HG03432 (cell line): ENCODE data around the gene SPATS1.
A peak's percentile ranks its signal among the peaks of the same experiment; 100 is the strongest.
"Not testable (repeated sequence)": the region's sequence is repeated elsewhere in the genome, so short reads cannot be mapped to it uniquely, and the experiment has no call there.

Source experiments
- ATAC-seq: cut with Tn5 transposase; IDR thresholded peaks from one replicate; pipeline ENCODE4 v1.9.1; 2021; ENCODE audit warnings: mild to moderate bottlenecking, moderate library complexity; ENCODE audit not compliant: unreplicated experiment

Gene SPATS1

GRCh38 chr6:44310241-44310640 is 32.2 kb upstream of the SPATS1 start:
- ATAC-seq: no peak

DNA sequence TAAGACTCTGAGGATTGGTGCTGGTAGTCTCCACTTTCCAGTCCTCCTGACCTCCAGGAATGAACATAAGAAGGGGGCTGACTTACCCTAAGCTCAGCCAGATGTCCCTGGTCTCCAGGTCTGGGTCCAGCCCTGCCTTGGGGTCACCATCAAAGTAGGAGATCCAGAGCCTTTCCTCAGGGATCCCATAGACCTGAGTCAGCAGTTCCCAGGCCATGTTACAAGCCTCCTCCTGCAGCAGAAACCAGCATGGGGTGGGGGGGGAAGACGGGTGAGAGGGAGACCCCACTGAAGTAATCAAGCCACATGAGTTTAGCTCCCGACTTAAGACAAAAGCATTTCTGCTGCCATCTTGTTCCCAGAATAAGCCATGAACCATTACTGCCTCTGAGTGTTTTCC is 31.1 kb upstream of the SPATS1 start:
- no peak for ATAC-seq

DNA sequence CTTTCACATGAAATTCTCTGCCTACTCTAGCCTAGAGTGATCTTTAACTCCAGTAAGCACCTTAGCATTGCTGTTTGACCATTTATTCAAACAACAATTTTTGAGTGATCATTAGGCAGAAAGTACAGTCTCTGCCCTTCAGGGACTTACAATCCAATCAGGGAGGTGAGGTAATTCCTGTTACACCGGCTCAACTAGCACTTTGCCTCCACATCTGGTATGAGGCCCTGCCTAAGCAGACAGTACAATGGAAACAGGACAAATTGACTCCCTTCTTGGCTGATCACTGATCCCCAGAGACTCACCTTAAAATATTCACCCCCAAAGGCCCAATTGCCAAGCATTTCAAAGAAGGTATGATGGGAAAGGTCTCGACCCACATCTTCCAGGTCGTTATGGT is 30.7 kb upstream of the SPATS1 start:
- no peak for ATAC-seq

- peak; percentile 92 for ATAC-seq
Measured at GRCh38 chr6:44312901-44313788, 29.3 kb upstream of the SPATS1 start, which contains the start of gene AARS2. Gene AARS2 (minus strand): TSS chr6:44313347. CDS start chr6:44313323, 24 bp downstream.

DNA sequence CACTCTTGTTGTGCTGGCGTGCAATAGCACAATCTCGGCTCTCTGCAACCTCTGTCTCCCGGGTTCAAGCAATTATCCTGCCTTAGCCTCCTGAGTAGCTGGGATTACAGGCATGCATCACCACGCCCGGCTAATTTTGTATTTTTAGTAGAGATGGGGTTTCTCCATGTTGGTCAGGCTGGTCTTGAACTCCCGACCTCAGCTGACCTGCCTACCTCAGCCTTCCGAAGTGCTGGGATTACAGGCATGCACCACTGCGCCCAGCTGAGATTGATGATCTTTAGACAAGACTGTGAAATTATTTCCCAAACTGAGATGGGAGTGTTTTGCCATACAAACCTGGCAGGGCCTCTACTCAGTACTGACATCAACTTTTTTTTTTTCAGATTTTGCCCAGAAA is 27.8 kb upstream of the SPATS1 start:
- ATAC-seq: not testable (repeated sequence)

DNA sequence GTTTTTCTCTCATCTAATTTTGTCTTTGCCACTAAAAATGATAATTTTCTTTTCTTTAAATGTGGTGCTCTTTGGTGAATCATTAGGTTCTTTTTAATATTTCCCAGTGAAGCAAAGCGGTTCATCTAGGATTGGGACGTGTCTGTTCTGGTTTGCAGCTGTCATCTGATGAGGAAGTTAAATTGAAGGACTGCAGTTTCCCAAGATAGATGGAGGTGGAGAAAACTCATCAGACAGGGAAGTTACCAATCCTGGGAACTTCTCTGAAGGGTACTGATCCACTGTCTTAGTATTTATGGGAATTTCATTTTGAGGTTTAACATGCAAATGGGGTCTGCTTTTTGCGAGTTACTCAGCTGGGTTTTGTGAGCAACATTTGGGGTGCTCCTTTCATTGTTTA is 26.9 kb upstream of the SPATS1 start:
- ATAC-seq: no peak

- no peak for ATAC-seq
Measured at GRCh38 chr6:44315951-44316350, 26.5 kb upstream of the SPATS1 start.

DNA sequence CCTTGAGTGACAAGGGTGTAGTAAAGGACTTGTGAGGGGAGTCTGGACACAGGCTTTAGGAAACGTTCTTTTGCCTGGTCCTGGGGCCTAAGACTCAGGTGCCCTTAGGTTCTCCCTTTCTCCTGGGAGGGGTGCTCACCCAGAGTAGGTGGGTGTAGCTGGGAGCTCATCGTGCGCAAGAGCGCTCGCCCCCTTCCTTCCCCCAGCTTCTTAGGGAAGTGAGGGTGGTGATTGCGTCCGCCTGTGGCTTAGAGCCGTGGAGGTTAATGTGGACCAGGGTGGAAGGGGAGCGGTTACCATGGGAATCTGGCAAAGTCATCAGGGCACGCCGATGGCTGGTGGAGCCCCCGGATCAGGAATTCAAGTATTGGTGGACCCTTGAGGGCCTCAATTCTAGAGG is 26.0 kb upstream of the SPATS1 start:
- ATAC-seq: no peak

- not testable (repeated sequence) for ATAC-seq
Measured at GRCh38 chr6:44317136-44317631, 25.3 kb upstream of the SPATS1 start.

- ATAC-seq: no peak
Measured at GRCh38 chr6:44321210-44321609, 21.2 kb upstream of the SPATS1 start.

- ATAC-seq: no peak
Measured at GRCh38 chr6:44327096-44327495, 15.4 kb upstream of the SPATS1 start.

GRCh38 chr6:44327760-44328159 is 14.7 kb upstream of the SPATS1 start:
- ATAC-seq: no peak

DNA sequence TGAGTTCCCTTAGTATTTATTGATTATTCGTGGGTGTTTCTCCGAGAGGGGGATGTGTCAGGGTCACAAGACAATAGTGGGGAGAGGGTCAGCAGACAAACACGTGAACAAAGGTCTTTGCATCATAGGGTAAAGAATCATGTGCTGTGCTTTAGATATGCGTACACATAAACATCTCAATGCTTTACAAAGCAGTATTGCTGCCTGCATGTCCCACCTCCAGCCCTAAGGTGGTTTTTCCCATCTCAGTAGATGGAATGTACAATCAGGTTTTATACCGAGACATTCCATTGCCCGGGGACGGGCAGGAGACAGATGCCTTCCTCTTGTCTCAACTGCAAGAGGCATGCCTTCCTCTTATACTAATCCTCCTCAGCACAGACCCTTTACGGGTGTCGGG is 14.2 kb upstream of the SPATS1 start:
- ATAC-seq: not testable (repeated sequence)

DNA sequence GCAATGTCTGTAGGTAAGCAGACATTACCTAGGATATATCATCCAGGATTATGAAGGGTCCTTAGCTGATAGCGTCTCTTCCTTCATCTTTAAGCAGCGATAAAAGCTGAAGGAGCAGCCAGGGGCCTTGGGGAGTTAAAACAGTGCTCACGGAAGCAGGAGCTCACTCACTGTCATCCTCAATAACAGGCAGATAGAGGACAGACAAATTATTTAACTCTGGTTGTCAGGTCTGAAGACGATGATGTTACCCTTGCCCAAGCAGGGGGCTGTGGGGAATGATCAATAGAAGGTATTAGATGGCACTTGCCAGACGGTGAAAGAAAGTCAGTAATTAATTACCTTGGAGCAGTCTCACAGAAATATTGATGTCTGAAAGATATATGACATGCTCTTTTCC is 12.6 kb upstream of the SPATS1 start:
- no peak for ATAC-seq

- ATAC-seq: no peak
Measured at GRCh38 chr6:44332585-44332984, 9.9 kb upstream of the SPATS1 start.

DNA sequence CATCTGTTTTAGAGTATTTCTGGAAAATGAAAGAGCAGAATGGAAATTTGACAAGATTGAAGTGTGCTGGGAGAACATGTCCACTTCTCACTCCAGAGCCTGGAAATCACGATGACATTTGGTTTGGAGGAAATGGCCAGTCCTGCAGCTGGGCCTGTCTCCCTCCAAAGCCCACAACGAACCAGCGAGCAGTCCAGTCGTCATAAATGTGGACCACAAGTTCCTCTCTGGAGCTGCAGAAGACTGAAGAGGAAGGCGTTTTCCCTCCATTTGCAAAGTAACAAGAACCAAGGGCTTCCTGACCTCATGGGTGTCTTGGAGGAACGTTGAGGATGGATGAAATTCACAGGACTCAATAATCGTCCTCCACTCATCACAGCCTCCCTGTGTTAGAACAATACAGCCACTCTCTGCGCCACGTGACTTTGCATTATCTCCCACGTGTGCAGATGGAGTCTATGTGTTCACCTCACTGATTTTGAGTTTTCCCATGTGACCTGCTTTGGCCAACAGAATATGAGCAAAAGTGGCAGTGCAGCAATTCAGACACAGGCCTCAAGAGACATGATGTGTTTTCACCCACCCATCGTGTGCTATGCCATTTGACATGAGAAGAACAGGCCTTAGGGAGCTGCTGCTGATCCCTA is 9.1 kb upstream of the SPATS1 start:
- no peak for ATAC-seq

DNA sequence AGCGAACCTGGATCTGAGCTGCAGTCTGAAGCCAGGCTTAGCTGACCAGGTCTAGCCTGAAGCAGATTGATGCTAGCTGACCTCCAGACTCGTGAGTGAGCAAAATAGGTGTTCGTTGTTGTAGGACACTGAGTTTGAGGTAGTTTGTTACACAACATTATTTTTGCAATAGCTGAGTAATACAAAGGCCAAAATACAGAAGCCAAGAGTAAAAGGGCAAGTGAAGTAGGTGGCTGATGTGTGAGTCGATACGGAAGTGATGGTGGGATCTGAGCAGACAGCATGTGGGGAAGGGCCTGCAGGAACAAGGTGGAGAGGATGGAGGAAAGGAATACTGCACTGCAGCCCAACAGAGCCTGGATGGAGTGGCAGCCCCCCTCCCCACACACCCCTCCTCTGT is 8.5 kb upstream of the SPATS1 start:
- no peak for ATAC-seq

DNA sequence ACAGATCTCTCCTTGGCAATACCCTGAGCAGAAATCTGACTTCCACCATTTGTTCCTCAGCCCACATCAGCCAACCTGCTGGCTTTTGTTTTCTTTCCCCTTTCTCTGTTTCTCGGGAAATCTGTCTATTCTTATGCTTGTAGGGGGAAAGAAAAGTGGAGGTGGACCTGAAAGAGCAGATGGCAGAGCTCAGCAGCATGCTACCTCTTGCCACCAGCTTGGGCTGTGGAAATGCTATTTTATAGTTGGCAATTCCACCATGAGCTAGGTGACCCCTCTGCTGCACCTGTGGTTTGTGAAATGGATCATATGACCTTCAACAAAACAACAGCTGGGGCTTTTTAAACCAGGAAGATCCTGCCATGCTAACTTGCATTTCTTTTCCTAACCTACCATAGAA is 6.8 kb upstream of the SPATS1 start:
- ATAC-seq: no peak

DNA sequence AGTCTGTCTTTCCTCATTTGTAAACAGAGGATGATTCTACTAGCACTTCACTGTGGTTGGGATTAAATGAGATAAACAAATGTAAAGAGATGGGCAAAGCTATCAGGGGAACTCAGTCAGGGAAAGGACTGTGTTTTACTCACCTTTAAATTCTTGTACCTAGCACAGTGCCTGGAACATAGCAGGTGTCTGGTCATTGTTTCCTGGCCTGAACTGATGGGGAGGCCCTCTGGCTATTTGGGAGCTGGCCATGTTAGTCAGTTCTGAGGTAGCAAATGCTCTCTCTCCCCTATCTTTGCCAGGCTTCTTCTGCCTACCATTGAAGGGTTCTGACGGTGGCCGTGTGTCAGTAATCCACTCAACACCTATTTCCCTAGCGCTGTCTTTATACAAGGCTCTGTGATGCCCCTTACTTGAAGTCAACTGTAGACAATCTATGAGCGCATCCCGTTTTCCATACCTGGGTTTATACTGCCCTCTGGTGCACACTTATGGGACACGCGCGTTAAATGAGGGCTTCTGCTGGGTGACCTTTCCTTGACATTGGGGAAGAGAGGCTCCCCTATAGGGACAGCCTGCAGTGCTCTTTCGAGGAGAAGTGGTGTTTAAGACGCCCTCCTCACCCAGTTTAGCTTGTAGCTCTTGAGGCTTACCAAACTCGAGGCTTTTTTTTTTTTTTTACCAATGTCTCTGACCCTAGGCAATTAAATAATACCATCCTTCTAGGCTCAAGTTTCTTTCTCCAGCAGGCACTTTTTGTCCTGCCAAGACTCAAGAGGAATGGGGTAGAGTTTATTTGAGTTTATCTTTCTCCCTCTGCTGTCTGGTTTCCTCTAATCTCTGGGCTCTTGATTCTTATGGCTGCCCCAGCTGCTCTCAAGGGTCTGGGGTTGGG is 4.0 kb upstream of the SPATS1 start:
- ATAC-seq: peak; percentile 67

DNA sequence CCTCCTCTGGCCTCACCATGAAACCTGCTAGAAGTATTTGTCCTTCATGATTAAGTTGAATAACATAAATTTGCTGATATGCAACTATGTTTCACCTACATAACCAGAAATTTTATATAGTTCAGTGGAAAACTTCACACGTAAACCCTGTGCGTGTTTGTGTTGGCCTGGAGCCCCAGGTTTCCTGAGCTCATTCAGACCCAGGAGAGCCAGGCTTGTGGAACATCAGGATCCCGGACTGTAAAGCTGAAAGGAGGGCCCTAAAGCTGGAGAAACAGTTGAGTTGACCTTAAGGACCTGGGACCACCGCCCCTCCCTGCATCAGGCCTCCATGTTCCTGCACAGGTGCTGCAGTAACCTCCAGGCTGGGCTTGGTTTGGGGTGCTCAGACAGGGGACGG is 3.1 kb upstream of the SPATS1 start:
- ATAC-seq: no peak
